ENCODE measurements around the gene KRT15. TPM values are rescaled to one million over a fixed set of nuclear protein-coding genes. Genes with fewer than 3 reads are reported as not detected.

The KRT15 gene
- polyA plus RNA-seq, 1 donor = 3.2 TPM

- DNase-seq = no peak
Measured at GRCh38 chr17:41480136-41480535, 38.6 kb downstream of the KRT15 start.

- no peak for DNase-seq
Measured at GRCh38 chr17:41478237-41478636, 40.5 kb downstream of the KRT15 start.

GRCh38 chr17:41476866-41477815 is 41.5 kb downstream of the KRT15 start:
- DNase-seq = no peak

- DNase-seq = no peak
Measured at GRCh38 chr17:41475421-41475820, 43.3 kb downstream of the KRT15 start.

- DNase-seq = no peak
Measured at GRCh38 chr17:41474863-41475262, 43.8 kb downstream of the KRT15 start.

GRCh38 chr17:41468346-41468745 is 50.3 kb downstream of the KRT15 start:
- DNase-seq = no peak

GRCh38 chr17:41467561-41467960 is 51.1 kb downstream of the KRT15 start:
- DNase-seq = no peak

- DNase-seq = no peak
Measured at GRCh38 chr17:41466988-41467387, 51.7 kb downstream of the KRT15 start, which contains the start of gene KRT32. Gene KRT32, minus strand, starts transcription at chr17:41467386. Its CDS starts 61 bp downstream, at chr17:41467325.

- no peak for DNase-seq
Measured at GRCh38 chr17:41464682-41465081, 54.0 kb downstream of the KRT15 start.

GRCh38 chr17:41464173-41464572 is 54.5 kb downstream of the KRT15 start:
- no peak for DNase-seq

- no peak for DNase-seq
Measured at GRCh38 chr17:41463746-41464145, 54.9 kb downstream of the KRT15 start.

Other genes with a start within 250 kb of the KRT15 start
- not detected for gene KRTAP9-7, start 243.2 kb downstream of the KRT15 start, polyA plus RNA-seq (ENCODE audit: insufficient read length)
- gene KRTAP29-1, start 216.0 kb downstream of the KRT15 start, polyA plus RNA-seq (ENCODE audit: insufficient read length) = not detected
- not detected for gene KRTAP16-1, start 209.6 kb downstream of the KRT15 start, polyA plus RNA-seq (ENCODE audit: insufficient read length)
- gene KRTAP17-1, start 203.2 kb downstream of the KRT15 start, polyA plus RNA-seq (ENCODE audit: insufficient read length) = not detected
- gene KRT33A, start 168.1 kb downstream of the KRT15 start, polyA plus RNA-seq (ENCODE audit: insufficient read length) = not detected
- not detected for gene KRT33B, start 149.1 kb downstream of the KRT15 start, polyA plus RNA-seq (ENCODE audit: insufficient read length)
- gene KRT34, start 136.6 kb downstream of the KRT15 start, polyA plus RNA-seq (ENCODE audit: insufficient read length) = not detected
- 2.3 TPM for gene KRT31, start 121.3 kb downstream of the KRT15 start, polyA plus RNA-seq (ENCODE audit: insufficient read length)
- not detected for gene KRT37, start 94.3 kb downstream of the KRT15 start, polyA plus RNA-seq (ENCODE audit: insufficient read length)
- gene KRT38, start 77.9 kb downstream of the KRT15 start, polyA plus RNA-seq (ENCODE audit: insufficient read length) = not detected
- not detected for gene KRT32, start 51.5 kb downstream of the KRT15 start, polyA plus RNA-seq (ENCODE audit: insufficient read length)
- not detected for gene KRT35, start 37.7 kb downstream of the KRT15 start, polyA plus RNA-seq (ENCODE audit: insufficient read length)
- not detected for gene KRT36, start 29.0 kb downstream of the KRT15 start, polyA plus RNA-seq (ENCODE audit: insufficient read length)
- gene KRT13, start 13.3 kb downstream of the KRT15 start, polyA plus RNA-seq (ENCODE audit: insufficient read length) = 1.9 TPM
- 1.2 TPM for gene KRT19, start 9.4 kb upstream of the KRT15 start, polyA plus RNA-seq (ENCODE audit: insufficient read length)
- gene KRT9, start 53.2 kb upstream of the KRT15 start, polyA plus RNA-seq (ENCODE audit: insufficient read length) = not detected
- gene KRT14, start 68.0 kb upstream of the KRT15 start, polyA plus RNA-seq (ENCODE audit: insufficient read length) = 2.5 TPM
- 0.23 TPM for gene KRT16, start 93.9 kb upstream of the KRT15 start, polyA plus RNA-seq (ENCODE audit: insufficient read length)
- gene KRT17, start 105.7 kb upstream of the KRT15 start, polyA plus RNA-seq (ENCODE audit: insufficient read length) = 13.9 TPM
- gene EIF1, start 170.0 kb upstream of the KRT15 start, polyA plus RNA-seq (ENCODE audit: insufficient read length) = 836 TPM
- gene GAST, start 193.4 kb upstream of the KRT15 start, polyA plus RNA-seq (ENCODE audit: insufficient read length) = not detected
- 0.05 TPM for gene HAP1, start 215.8 kb upstream of the KRT15 start, polyA plus RNA-seq (ENCODE audit: insufficient read length)